Erythroblast (primary cell): ENCODE measurements around the gene MCF2L2.

Source experiments
- GATA1 ChIP-seq: IDR thresholded peaks from 2 replicates; pipeline ENCODE4 v1.6.1; 2011; ENCODE audit warnings: low read depth, mild to moderate bottlenecking, control low read depth, low read length, moderate library complexity
- POLR2A ChIP-seq: IDR thresholded peaks from 2 replicates; pipeline ENCODE4 v1.6.1; 2011; ENCODE audit warnings: mild to moderate bottlenecking, low read length

DNA sequence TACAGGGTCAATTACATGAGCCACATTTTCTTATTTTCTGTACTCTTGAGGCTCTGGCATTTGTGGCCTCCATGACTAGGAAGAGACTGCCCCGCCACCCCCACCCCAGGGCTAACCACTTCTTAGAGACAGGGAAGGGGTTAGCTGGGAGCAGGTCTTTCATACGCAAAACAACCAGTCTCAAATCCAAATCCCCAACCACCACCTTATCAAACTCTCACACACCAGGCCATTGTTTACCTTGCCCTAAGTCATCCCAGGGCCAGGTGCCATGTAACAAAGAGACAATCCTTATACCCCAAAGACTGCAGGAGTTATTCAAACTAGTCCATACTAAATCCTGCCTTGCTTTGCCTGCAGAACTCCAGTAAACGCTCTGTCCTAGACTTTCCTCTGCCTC is 97.5 kb downstream of the MCF2L2 start:
- TF ChIP-seq POLR2A (no peak), GATA1 (no peak)
